ENCODE data around the gene SYNPO2.
"Not testable (repeated sequence)": the region's sequence is repeated elsewhere in the genome, so short reads cannot be mapped to it uniquely, and the experiment has no call there.

DNA sequence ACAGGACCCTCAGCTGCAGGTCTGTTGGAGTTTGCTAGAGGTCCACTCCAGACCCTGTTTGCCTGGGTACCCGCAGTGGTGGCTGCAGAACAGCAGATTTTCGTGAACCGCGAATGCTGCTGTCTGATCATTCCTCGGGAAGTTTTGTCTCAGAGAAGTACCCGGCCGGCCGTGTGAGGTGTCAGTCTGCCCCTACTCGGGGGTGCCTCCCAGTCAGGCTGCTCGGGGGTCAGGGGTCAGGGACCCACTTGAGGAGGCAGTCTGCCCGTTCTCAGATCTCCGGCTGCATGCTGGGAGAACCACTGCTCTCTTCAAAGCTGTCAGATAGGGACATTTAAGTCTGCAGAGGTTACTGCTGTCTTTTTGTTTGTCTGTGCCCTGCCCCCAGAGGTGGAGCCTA is 178.5 kb downstream of the SYNPO2 start:
- not testable (repeated sequence) for TF ChIP-seq CTCF (IDR thresholded peaks at IDR 0.05 in 2 of 3, conservative IDR thresholded peaks at IDR 0.05 in 1 of 3; ENCODE audit: control insufficient read depth in 2 of 3, extremely low read depth in 1 of 3, insufficient read depth in 1 of 3, low read depth in 3 of 3, low read length in 3 of 3); CBFB (IDR thresholded peaks at IDR 0.05; ENCODE audit: low read depth); ASH2L (IDR thresholded peaks at IDR 0.05; ENCODE audit: borderline replicate concordance, low read depth); POLR2AphosphoS2 (IDR thresholded peaks at IDR 0.05; ENCODE audit: low read depth, low read length); ELK1 (IDR thresholded peaks at IDR 0.05; ENCODE audit: low read depth, low read length); NRF1 (conservative IDR thresholded peaks at IDR 0.05; ENCODE audit: low read depth, low read length)

Measured in GM12878 (cell line).